Hepatocyte (in vitro differentiated cells): Measurements from ENCODE around the gene GRIN2D.

Experiments
- CTCF ChIP-seq: fragments of 200-600 bp; sonication (generic); IDR thresholded peaks from 2 replicates; pipeline ENCODE4 v1.5.1; 2016; ENCODE audit warnings: antibody characterized with exemption, mild to moderate bottlenecking; ENCODE audit not compliant: poor library complexity
- EZH2 ChIP-seq: fragments of 200-600 bp; sonication (generic); IDR thresholded peaks from 2 replicates; pipeline ENCODE4 v1.6.1; 2016; ENCODE audit warnings: antibody characterized with exemption, mild to moderate bottlenecking, borderline replicate concordance
- EZH2phosphoT487 ChIP-seq: fragments of 200-600 bp; sonication (generic); IDR thresholded peaks from one replicate; pipeline ENCODE4 v1.6.1; 2018; ENCODE audit warnings: antibody characterized with exemption, mild to moderate bottlenecking, low read depth, moderate library complexity; ENCODE audit not compliant: unreplicated experiment, severe bottlenecking

GRCh38 chr19:48441360-48442050, 48.0 kb downstream of the GRIN2D start:
- TF ChIP-seq CTCF (no peak), EZH2 (no peak), EZH2phosphoT487 (no peak)
